K562 (cell line): ENCODE data around the gene CACNA2D2. TPM values are rescaled to one million over a fixed set of nuclear protein-coding genes. Genes with fewer than 3 reads are reported as not detected.

Source experiments
- CXXC5 ChIP-seq: fragments of 250-450 bp; sonication (Bioruptor Pico); IDR thresholded peaks from 2 replicates; pipeline ENCODE4 v1.8.0; 2022; ENCODE audit warnings: inconsistent platforms, mild to moderate bottlenecking, moderate library complexity
- MXI1 ChIP-seq: IDR thresholded peaks from 2 replicates; pipeline ENCODE4 v1.6.1; 2011; ENCODE audit warnings: low read depth, mild to moderate bottlenecking, improper control_type of control experiment, low read length
- NONO ChIP-seq, 2 experiments: fragments of 200-400 bp in 1 of 2; fragments of 450-650 bp in 1 of 2; formaldehyde crosslinking in 1 of 2; IDR thresholded peaks; 2 replicates each; pipeline ENCODE4 v1.6.1; 2017; ENCODE audit warnings: low read depth in 2 of 2, mild to moderate bottlenecking in 2 of 2, moderate library complexity in 2 of 2, low read length in 1 of 2
- RBM22 ChIP-seq: fragments of 200-400 bp; formaldehyde crosslinking; IDR thresholded peaks from 2 replicates; pipeline ENCODE4 v1.6.1; 2018; ENCODE audit warnings: low read length, low read depth; ENCODE audit not compliant: poor library complexity, severe bottlenecking
- SPI1 ChIP-seq: IDR thresholded peaks from 2 replicates; pipeline ENCODE4 v1.6.1; 2011; ENCODE audit warnings: low read depth, low read length, control low read depth, borderline replicate concordance
- ZBTB7A ChIP-seq: IDR thresholded peaks from 2 replicates; pipeline ENCODE4 v1.6.1; 2011; ENCODE audit warnings: low read depth, mild to moderate bottlenecking, low read length, moderate library complexity, borderline replicate concordance; ENCODE audit not compliant: control insufficient read depth
- ZFX ChIP-seq: sonication (generic); formaldehyde crosslinking; IDR thresholded peaks from 2 replicates; pipeline ENCODE4 v1.8.0; 2022; ENCODE audit warnings: mild to moderate bottlenecking, missing genetic modification reagents, moderate library complexity
- ZNF23 ChIP-seq: fragments of 250-450 bp; sonication (Bioruptor Pico); IDR thresholded peaks from 2 replicates; pipeline ENCODE4 v1.4.0; 2020; ENCODE audit warnings: mild to moderate bottlenecking
- ZNF639 ChIP-seq, 2 experiments: fragments of 200-800 bp in 1 of 2; sonication (Bioruptor generic) in 1 of 2; sonication (generic) in 1 of 2; formaldehyde crosslinking in 1 of 2; IDR thresholded peaks in 1 of 2; conservative IDR thresholded peaks in 1 of 2; 2 replicates each; pipeline versions ENCODE4 v1.5.0 to v1.6.1; 2016 to 2020; ENCODE audit warnings: missing compliant biosample characterization in 1 of 2, missing genetic modification characterization in 1 of 2, missing genetic modification reagents in 1 of 2
- polyA plus RNA-seq, 8 experiments: library from polyadenylated mRNA; depleted of rRNA in 4 of 8; stranded (reverse) in 5 of 8; unstranded in 3 of 8; fragments of >200 nt; fragmentation: Nextera tagmentation in 2 of 8; fragmentation: Illumina TruSeq in 1 of 8; extraction: Ambion mirVana in 2 of 8; extraction: Trizol in 1 of 8; gene quantifications; 2 replicates each; pipeline versions ENCODE4 v1.2.1 to v1.2.3, GENCODE V29; 2011 to 2014; ENCODE audit warnings: inconsistent platforms in 1 of 8, missing spikeins in 1 of 8
- total RNA-seq, 7 experiments: library from RNA; depleted of rRNA in 6 of 7; stranded (reverse); fragments of >200 nt in 6 of 7; fragmentation: Illumina TruSeq in 2 of 7; extraction: Trizol in 2 of 7; gene quantifications; 2 replicates each; pipeline versions ENCODE4 v1.2.1 to v1.2.3, GENCODE V29; 2011 to 2021; ENCODE audit warnings: low replicate concordance in 1 of 7
- TF ChIP-seq, protein P1 (sequence below): sonication (generic); formaldehyde crosslinking; IDR thresholded peaks from 2 replicates; pipeline ENCODE4 v1.8.0; 2022; ENCODE audit warnings: mild to moderate bottlenecking, missing genetic modification reagents
- TF ChIP-seq, protein P2 (sequence below), 2 experiments: fragments of 450-650 bp; formaldehyde crosslinking in 1 of 2; IDR thresholded peaks; 2 replicates each; pipeline versions ENCODE4 v1.4.0 to v1.6.1; 2014 to 2020; ENCODE audit warnings: mild to moderate bottlenecking in 2 of 2, borderline replicate concordance in 1 of 2, low read depth in 1 of 2

The CACNA2D2 gene
- total and polyA plus RNA-seq, 9 of the 15 experiments (the other 6 are each of a cell fraction or from before 2014, with no cell fraction given), result 0.11 to 0.58 (median 0.36) TPM; not detected in 2

GRCh38 chr3:50525987-50526386 lies 22.6 kb upstream of the CACNA2D2 start (continued):
- TF ChIP-seq, protein P1, sequence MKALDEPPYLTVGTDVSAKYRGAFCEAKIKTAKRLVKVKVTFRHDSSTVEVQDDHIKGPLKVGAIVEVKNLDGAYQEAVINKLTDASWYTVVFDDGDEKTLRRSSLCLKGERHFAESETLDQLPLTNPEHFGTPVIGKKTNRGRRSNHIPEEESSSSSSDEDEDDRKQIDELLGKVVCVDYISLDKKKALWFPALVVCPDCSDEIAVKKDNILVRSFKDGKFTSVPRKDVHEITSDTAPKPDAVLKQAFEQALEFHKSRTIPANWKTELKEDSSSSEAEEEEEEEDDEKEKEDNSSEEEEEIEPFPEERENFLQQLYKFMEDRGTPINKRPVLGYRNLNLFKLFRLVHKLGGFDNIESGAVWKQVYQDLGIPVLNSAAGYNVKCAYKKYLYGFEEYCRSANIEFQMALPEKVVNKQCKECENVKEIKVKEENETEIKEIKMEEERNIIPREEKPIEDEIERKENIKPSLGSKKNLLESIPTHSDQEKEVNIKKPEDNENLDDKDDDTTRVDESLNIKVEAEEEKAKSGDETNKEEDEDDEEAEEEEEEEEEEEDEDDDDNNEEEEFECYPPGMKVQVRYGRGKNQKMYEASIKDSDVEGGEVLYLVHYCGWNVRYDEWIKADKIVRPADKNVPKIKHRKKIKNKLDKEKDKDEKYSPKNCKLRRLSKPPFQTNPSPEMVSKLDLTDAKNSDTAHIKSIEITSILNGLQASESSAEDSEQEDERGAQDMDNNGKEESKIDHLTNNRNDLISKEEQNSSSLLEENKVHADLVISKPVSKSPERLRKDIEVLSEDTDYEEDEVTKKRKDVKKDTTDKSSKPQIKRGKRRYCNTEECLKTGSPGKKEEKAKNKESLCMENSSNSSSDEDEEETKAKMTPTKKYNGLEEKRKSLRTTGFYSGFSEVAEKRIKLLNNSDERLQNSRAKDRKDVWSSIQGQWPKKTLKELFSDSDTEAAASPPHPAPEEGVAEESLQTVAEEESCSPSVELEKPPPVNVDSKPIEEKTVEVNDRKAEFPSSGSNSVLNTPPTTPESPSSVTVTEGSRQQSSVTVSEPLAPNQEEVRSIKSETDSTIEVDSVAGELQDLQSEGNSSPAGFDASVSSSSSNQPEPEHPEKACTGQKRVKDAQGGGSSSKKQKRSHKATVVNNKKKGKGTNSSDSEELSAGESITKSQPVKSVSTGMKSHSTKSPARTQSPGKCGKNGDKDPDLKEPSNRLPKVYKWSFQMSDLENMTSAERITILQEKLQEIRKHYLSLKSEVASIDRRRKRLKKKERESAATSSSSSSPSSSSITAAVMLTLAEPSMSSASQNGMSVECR, result peak; percentile 98
- TF ChIP-seq SPI1 (0 out of 2 replicates have a peak, but pooled peaks have one; percentile 19), MXI1 (peak; percentile 98), NONO (IDR thresholded peaks at IDR 0.05; ENCODE audit: low read depth in 2 of 2, low read length in 1 of 2) (no peak), ZBTB7A (peak; percentile 45; the same call in 1 of the 2 replicates), RBM22 (no peak), CXXC5 (CRISPR knock-in tag) (peak; percentile 35; the same call in 1 of the 2 replicates), ZNF23 (CRISPR knock-in tag) (no peak), ZFX (CRISPR knock-in tag) (peak; percentile 69), ZNF639 (CRISPR knock-in tag; conservative IDR thresholded peaks at IDR 0.05 in 1 of 2, IDR thresholded peaks at IDR 0.05 in 1 of 2) (0 out of 4 replicates have a peak, but pooled peaks of 1 of the 2 experiments have one; percentile 51)
- TF ChIP-seq, protein P2, sequence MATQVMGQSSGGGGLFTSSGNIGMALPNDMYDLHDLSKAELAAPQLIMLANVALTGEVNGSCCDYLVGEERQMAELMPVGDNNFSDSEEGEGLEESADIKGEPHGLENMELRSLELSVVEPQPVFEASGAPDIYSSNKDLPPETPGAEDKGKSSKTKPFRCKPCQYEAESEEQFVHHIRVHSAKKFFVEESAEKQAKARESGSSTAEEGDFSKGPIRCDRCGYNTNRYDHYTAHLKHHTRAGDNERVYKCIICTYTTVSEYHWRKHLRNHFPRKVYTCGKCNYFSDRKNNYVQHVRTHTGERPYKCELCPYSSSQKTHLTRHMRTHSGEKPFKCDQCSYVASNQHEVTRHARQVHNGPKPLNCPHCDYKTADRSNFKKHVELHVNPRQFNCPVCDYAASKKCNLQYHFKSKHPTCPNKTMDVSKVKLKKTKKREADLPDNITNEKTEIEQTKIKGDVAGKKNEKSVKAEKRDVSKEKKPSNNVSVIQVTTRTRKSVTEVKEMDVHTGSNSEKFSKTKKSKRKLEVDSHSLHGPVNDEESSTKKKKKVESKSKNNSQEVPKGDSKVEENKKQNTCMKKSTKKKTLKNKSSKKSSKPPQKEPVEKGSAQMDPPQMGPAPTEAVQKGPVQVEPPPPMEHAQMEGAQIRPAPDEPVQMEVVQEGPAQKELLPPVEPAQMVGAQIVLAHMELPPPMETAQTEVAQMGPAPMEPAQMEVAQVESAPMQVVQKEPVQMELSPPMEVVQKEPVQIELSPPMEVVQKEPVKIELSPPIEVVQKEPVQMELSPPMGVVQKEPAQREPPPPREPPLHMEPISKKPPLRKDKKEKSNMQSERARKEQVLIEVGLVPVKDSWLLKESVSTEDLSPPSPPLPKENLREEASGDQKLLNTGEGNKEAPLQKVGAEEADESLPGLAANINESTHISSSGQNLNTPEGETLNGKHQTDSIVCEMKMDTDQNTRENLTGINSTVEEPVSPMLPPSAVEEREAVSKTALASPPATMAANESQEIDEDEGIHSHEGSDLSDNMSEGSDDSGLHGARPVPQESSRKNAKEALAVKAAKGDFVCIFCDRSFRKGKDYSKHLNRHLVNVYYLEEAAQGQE (IDR thresholded peaks at IDR 0.05; ENCODE audit: borderline replicate concordance), result peak; percentile 100
- TF ChIP-seq, protein P2 (CRISPR knock-in tag; IDR thresholded peaks at IDR 0.05; ENCODE audit: low read depth), result peak; percentile 99
